GM23248 (cell line): ENCODE measurements around the gene TCOF1.

ENCODE experiments used
- EZH2 ChIP-seq: fragments of 200-600 bp; sonication (generic); IDR thresholded peaks from 2 replicates; pipeline ENCODE4 v1.6.1; 2018; ENCODE audit warnings: antibody characterized with exemption, mild to moderate bottlenecking; ENCODE audit not compliant: insufficient read depth, poor library complexity, severe bottlenecking
- EZH2phosphoT487 ChIP-seq: fragments of 200-600 bp; sonication (generic); IDR thresholded peaks from 2 replicates; pipeline ENCODE4 v1.6.1; 2018; ENCODE audit warnings: antibody characterized with exemption, moderate library complexity, mild to moderate bottlenecking, low read depth; ENCODE audit not compliant: insufficient read depth

DNA sequence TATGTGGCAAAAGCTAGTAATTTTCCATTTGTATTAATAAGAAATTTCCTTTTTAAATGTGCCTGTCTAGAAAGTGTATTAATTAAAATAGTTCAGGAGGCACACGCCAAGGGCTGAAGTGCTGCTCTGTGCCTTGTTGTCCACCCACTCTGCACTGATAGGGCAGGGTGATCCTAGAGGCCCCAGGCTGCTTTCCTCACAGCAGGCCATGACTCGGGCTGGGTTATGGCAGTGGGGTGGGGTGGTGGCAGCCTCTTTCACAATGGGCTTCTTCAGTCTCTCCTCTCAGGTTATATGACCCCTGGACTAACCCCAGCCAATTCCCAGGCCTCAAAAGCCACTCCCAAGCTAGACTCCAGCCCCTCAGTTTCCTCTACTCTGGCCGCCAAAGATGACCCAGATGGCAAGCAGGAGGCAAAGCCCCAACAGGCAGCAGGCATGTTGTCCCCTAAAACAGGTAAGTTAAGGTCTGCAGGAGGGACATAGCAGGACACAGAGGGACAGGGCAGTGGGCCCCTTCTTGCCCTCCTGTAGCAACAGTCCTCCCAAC is 35.7 kb downstream of the TCOF1 start:
- TF ChIP-seq EZH2 (no peak), EZH2phosphoT487 (no peak)
